Body of pancreas (tissue), 4 donors: ENCODE data around the gene EPHB2. TPM values are rescaled to one million over a fixed set of nuclear protein-coding genes. Genes with fewer than 3 reads are reported as not detected.

ENCODE experiments used
- ATAC-seq: fragments of 150-250 bp; one replicate; pipeline ENCODE4 v1.9.1; 2016
- DNase-seq, 4 donors: peaks; one replicate each; pipeline ENCODE4 v3.0.0-alpha.2; 2019
- H3K27ac ChIP-seq, 4 donors: fragments of 200-600 bp; sonication (generic); 1 replicate in 3 of 4; 2 replicates in 1 of 4; pipeline versions ENCODE4 v1.5.1 to v1.6.1; 2016 to 2019; ENCODE audit warnings: mild to moderate bottlenecking in 1 of 4, mixed read lengths in 1 of 4, moderate library complexity in 1 of 4
- H3K27me3 ChIP-seq, 2 donors: fragments of 200-600 bp; sonication (generic); one replicate each; pipeline ENCODE4 v1.6.0; 2016; ENCODE audit warnings: mild to moderate bottlenecking in 1 of 2
- H3K36me3 ChIP-seq, 2 donors: fragments of 200-600 bp; sonication (generic); replicated peaks in 1 of 2; 2 replicates each; pipeline ENCODE4 v1.5.1; 2016; ENCODE audit warnings: low read depth in 2 of 2; ENCODE audit not compliant: insufficient read depth in 1 of 2
- H3K4me1 ChIP-seq: fragments of 200-600 bp; sonication (generic); one replicate; pipeline ENCODE4 v1.6.0; 2016
- H3K4me3 ChIP-seq, 2 donors: fragments of 200-600 bp; sonication (generic); 1 replicate in 1 of 2; 2 replicates in 1 of 2; pipeline ENCODE4 v1.5.1; 2016 to 2019
- H3K9me3 ChIP-seq, 3 donors: fragments of 200-600 bp; sonication (generic); 1 replicate in 2 of 3; 2 replicates in 1 of 3; pipeline ENCODE4 v1.5.1; 2016
- POLR2A ChIP-seq, 3 donors: fragments of 450-650 bp; IDR thresholded peaks; one replicate each; pipeline ENCODE4 v1.6.1; 2016; ENCODE audit warnings: antibody characterized with exemption in 3 of 3, mild to moderate bottlenecking in 2 of 3
- WGBS, 2 donors: methylation state at CpG; one replicate each; pipeline ENCODE4 v1.1.5; 2017; 5-methylcytosine and 5-hydroxymethylcytosine counted together
- intact Hi-C: fragments of 100-400 bp; cut with DNase I; formaldehyde crosslinking; loops from one replicate; pipeline ENCODE4 v1.15.1; 2023
- total RNA-seq, 2 donors: library from RNA; depleted of rRNA; stranded (reverse); fragments of >200 nt; gene quantifications; one replicate each; pipeline ENCODE4 v1.1.0, GENCODE V29; 2016
- TF ChIP-seq, protein P1 (sequence below), 7 experiments: fragments of 450-650 bp in 4 of 7; fragments of 200-600 bp in 3 of 7; sonication (generic) in 3 of 7; IDR thresholded peaks; one replicate each; pipeline ENCODE4 v1.5.1; 2016 to 2019; ENCODE audit warnings: antibody characterized with exemption in 7 of 7

Gene EPHB2
- total RNA-seq, 2 donors from 2014 or later = 2.9 to 7.9 TPM

DNA sequence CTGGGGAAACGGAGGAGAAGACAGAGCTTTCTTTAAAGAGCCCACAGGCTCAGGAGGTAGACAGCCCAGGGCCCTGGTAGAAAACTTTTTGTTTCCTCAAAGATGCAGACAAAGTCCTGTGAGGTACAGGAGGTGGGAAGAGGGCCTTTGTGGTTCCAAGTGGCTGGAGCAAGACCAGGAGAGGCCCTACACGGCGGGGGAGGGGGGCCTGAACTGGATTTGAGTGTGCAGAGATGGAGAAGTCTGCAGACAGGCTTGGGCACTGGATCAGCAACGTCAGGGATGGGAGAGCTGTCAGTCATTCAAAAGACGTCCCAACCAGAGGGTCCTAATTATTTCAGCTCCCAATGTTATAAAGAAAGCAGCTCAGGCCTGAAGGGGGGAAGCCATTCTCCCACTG, 126.2 kb downstream of the EPHB2 start:
- no peak for TF ChIP-seq POLR2A (IDR thresholded peaks at IDR 0.05)
- TF ChIP-seq, protein P1, sequence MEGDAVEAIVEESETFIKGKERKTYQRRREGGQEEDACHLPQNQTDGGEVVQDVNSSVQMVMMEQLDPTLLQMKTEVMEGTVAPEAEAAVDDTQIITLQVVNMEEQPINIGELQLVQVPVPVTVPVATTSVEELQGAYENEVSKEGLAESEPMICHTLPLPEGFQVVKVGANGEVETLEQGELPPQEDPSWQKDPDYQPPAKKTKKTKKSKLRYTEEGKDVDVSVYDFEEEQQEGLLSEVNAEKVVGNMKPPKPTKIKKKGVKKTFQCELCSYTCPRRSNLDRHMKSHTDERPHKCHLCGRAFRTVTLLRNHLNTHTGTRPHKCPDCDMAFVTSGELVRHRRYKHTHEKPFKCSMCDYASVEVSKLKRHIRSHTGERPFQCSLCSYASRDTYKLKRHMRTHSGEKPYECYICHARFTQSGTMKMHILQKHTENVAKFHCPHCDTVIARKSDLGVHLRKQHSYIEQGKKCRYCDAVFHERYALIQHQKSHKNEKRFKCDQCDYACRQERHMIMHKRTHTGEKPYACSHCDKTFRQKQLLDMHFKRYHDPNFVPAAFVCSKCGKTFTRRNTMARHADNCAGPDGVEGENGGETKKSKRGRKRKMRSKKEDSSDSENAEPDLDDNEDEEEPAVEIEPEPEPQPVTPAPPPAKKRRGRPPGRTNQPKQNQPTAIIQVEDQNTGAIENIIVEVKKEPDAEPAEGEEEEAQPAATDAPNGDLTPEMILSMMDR (IDR thresholded peaks at IDR 0.05) = no peak
- H3K27me3 ChIP-seq = no peaks in the 10 kb centered on the region
- ATAC-seq (no peak), DNase-seq (no peak)
- H3K36me3 ChIP-seq = no peaks in the 10 kb centered on the region
- H3K9me3 ChIP-seq = no peaks in the 10 kb centered on the region
- intact Hi-C loops = no loop called here
- no peak overlapping the region for H3K4me3 ChIP-seq
- WGBS, 2 donors = 79 to 80% methylated on average over 5 of the region's 5 CpGs
- no peak overlapping the region for H3K27ac ChIP-seq
- no peaks in the 10 kb centered on the region for H3K4me1 ChIP-seq

DNA sequence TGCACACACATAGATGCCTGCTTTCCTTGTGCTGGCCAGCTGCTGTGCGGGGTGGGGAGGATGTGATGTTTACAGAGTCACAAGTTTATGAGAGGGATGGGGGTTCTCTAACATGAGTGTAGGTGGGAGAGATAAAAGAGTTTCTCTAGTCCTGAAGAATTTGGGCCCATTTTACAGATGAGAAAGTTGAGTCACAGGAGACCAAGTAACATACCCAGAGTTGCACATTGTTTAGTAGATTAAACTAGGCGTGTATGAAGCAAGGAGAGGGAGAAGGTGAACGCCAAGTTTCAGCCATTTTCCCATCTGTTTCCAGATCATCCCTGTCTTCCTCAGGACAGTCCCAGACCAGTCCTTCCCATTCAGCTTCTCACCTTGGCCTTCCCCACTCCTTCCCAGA, 126.7 kb downstream of the EPHB2 start:
- TF ChIP-seq POLR2A (IDR thresholded peaks at IDR 0.05) = no peak
- TF ChIP-seq, protein P1 (IDR thresholded peaks at IDR 0.05) = no peak
- H3K4me3 ChIP-seq = no peak overlapping the region
- intact Hi-C loops = no loop called here
- no peaks in the 10 kb centered on the region for H3K9me3 ChIP-seq
- no peak for DNase-seq
- H3K36me3 ChIP-seq = no peaks in the 10 kb centered on the region
- ATAC-seq = no peak
- H3K4me1 ChIP-seq = no peaks in the 10 kb centered on the region
- no peak overlapping the region for H3K27ac ChIP-seq
- no peaks in the 10 kb centered on the region for H3K27me3 ChIP-seq
- WGBS, 2 donors = 92 to 95% methylated on average over 3 of the region's 3 CpGs

DNA sequence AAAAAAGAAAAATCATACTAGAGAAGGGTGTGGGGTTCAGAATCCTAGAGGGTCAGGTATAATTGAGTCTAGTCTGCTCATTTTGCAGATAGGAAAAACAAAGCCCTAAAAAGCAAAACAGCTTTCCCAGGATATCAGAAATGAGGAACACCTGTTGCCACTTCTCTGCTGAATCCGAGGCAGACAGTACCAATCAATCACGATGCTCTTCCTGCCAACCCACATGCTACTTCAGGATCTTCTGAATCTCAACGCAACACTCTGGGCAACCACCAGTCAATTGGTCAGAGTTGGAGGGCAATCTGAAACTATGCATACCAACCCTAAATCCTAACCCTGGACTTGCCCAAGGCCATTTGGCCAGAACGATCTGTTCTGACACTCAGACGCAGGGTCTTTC, 128.3 kb downstream of the EPHB2 start:
- no peaks in the 10 kb centered on the region for H3K36me3 ChIP-seq
- no peak overlapping the region for H3K4me3 ChIP-seq
- TF ChIP-seq POLR2A (IDR thresholded peaks at IDR 0.05) = no peak
- TF ChIP-seq, protein P1 (IDR thresholded peaks at IDR 0.05) = no peak
- no peaks in the 10 kb centered on the region for H3K9me3 ChIP-seq
- no peak overlapping the region for H3K27ac ChIP-seq
- intact Hi-C loops = no loop called here
- DNase-seq = no peak
- no peaks in the 10 kb centered on the region for H3K27me3 ChIP-seq
- WGBS, 2 donors = 51 to 58% methylated on average over 5 of the region's 5 CpGs
- ATAC-seq = no peak
- no peaks in the 10 kb centered on the region for H3K4me1 ChIP-seq

DNA sequence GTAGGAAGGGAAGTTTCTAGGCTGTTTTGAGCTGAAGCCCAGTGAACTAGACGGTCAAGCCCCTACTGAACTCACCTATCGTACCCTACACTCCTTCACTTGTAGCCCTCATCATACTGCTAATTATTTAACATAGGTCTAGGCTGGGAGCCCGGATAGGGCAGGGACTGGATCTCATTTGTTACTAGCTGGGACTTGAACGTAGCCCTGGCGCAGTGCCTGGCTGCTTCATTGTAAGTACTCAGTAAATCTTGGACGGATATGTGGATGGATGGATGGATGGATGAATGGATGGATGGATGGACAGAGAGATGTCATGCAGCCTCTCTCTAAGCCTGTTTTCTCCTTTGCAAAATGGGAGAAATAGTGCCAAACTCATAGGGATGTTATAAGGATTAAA, 129.2 kb downstream of the EPHB2 start:
- ATAC-seq = no peak
- intact Hi-C loops = no loop called here

DNA sequence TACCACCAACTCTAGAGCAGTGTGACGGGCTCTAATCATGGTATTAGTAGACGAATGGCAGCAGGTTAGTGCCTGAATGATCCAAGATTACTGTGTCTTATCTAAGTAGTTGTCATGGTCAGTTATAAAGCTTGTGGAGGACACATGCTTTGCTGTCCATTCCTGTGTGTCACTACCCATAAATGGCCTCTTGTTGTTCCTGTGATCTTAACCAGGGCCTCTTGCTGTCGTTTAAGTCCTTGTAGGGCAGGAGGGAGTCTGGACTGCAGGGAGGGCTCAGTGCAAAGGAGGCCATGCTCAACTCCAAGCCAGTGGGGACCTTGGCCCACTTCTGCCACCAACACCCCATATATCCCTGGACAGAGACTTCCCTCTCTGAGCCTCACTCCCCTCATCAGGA, 130.5 kb downstream of the EPHB2 start:
- DNase-seq (no peak), ATAC-seq (no peak)
- Histone ChIP-seq H3K4me1 (no peaks in the 10 kb centered on the region), H3K4me3 (no peak overlapping the region), H3K27me3 (no peaks in the 10 kb centered on the region), H3K9me3 (no peaks in the 10 kb centered on the region), H3K36me3 (no peaks in the 10 kb centered on the region), H3K27ac (no peak overlapping the region)
- WGBS, 2 donors = 62 to 72% methylated on average over 3 of the region's 3 CpGs
- TF ChIP-seq, protein P1 (IDR thresholded peaks at IDR 0.05) = no peak
- TF ChIP-seq POLR2A (IDR thresholded peaks at IDR 0.05) = no peak
- intact Hi-C loops = no loop called here

More for the DNA sequence above, 129.2 kb downstream of the EPHB2 start:
- no peak for DNase-seq
- WGBS, 2 donors = 85 to 88% methylated on average over 6 of the region's 6 CpGs
- no peaks in the 10 kb centered on the region for H3K27me3 ChIP-seq
- H3K27ac ChIP-seq = no peak overlapping the region
- H3K4me1 ChIP-seq = no peaks in the 10 kb centered on the region
- no peak for TF ChIP-seq POLR2A (IDR thresholded peaks at IDR 0.05)
- TF ChIP-seq, protein P1 (IDR thresholded peaks at IDR 0.05) = no peak
- no peaks in the 10 kb centered on the region for H3K36me3 ChIP-seq
- H3K4me3 ChIP-seq = no peak overlapping the region
- H3K9me3 ChIP-seq = no peaks in the 10 kb centered on the region
